DMS53 treated with DMSO at 0.1 percent for 48 hours (cell line): ENCODE data around the gene DYNC1H1.
"Not testable (repeated sequence)": the region's sequence is repeated elsewhere in the genome, so short reads cannot be mapped to it uniquely, and the experiment has no call there.

Source experiments
- DNase-seq: peaks from one replicate; lab custom pipeline; 2025; ENCODE audit not compliant: unreplicated experiment; lab: John Stamatoyannopoulos, UW

Gene DYNC1H1

DNA sequence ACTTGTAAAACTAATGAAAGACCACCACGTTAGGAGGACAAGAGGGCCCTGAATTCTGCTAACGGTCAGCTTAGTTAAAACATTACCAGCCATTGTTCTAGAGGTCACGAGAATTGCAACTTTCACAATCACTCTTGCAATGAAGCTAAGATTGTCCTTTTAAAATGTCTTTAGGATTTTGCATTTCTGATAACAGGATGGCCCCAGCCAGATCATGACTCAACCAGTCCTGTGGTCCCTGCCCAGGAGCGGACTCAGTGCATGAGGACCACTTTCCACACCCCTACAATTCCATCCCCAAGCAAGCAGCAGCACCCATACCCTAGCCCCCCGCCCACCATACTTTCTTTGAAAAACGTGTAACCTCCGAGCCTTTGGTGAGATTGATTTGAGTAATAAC lies 93.8 kb downstream of the DYNC1H1 start:
- DNase-seq: no peak

DNA sequence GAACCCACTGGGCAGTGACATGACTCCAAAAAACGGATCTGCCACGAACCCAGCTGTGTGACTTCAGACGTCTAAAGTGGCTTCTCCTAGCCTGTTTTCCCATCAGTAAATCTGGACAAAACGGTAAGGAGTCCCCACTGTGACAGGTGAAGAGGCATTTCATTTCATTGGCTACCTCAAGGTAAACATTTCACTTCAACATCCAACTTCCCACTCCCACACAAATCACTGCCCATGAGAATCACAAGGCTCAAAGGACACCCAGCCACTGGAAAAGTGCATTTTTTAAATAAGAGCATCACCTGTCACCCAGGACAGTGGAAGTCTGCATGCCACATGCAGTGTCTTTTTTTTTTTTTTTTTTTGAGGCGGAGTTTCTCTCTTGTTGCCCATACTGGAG lies 94.6 kb downstream of the DYNC1H1 start:
- no peak for DNase-seq

DNA sequence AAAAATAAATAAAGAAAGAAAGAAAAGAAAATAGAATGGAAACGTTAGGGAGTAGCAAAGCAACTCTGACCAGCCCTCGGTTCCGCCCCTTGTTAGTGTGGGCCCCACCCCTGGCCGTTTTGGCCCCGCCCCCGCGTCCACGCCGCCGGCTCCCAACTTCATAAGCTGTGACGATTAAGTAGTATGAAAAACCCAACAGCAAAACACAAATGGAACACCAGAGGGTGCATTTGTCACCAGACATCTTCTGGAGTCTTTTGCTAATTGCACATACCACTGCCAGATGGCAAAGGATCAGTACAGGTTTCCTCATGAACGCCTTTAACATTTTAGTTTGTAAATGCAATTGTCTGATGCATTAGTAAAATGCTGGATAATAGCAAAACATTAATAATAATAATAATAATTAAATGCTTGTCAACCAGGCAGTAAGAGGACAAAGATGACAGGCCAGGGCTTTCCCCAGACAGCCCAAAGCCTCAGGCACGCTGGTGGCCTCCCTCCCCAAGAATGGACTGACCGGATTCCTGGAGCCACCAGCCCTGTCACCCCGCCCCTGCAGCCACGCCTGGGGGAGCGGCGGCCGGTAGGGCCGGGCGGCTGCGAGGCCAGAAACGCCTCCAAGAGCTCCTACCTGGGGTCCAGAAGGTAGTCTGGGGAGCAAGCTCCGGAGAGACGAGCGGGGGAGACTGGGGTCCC lies 98.9 kb downstream of the DYNC1H1 start:
- peak; percentile 48 for DNase-seq

DNA sequence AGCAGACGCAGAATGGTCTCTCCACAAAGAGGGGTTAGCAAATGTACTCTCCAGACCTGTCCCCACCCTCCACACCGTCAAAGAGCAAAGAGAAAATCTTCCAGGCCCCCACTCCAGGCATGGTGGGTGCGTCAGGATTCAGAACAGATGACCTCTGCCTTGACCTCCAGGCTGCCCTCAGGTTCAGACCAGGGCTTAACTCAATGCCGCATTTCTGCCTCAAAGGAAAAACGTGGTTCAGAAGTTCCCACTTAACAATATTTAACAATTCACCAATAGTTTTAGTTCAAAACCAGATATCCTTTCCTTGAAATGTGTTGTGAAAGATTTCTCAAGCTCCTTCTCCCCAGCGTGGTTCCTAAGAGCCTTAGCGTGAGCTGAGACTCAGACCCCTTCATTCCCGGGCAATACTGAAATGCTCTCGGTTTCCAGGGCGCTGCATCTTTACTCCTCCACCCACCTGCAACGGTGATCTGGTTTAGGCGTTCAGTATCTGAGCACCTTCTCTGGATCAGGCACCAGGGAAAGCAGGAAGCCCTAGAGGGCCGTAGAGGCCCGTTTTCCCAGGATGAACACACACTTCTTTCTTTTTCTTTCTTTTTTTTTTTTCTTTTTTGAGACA lies 99.5 kb downstream of the DYNC1H1 start:
- DNase-seq: no peak

DNA sequence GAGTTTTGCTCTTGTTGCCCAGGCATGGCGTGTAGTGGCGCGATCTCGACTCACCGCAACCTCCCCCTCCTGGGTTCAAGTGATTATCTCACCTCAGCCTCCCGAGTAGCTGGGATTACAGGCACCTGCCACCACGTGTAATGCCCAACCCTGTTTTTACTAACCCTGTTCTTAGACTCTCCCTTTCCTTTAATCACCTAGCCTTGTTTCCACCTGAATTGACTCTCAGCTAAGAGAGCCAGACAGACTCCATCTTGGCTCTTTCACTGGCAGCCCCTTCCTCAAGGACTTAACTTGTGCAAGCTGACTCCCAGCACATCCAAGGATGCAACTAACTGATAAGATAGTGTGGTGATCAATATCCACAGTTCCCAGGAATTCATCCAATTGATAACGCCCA lies 100.2 kb downstream of the DYNC1H1 start:
- DNase-seq: not testable (repeated sequence)

DNA sequence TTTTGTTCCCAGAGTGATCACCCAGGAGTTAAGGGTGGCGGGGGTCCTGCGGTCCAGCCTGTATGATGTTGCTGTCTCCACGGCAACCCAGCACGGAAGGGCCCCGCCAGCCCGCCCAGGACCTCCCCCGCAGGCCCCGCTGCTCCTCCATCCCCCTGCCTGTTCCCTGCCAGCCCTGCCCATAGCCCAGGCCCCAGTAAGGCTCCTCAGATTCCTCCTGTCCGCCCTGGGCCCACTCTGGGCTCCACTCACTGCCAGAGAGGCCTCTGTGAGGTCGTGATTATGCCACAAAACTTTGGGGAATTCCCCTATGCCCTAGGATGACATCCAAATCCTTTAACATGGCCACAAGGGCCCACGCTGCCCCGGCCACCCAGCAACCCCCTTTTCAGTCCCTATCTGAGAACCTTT lies 101.7 kb downstream of the DYNC1H1 start:
- DNase-seq: no peak

DNA sequence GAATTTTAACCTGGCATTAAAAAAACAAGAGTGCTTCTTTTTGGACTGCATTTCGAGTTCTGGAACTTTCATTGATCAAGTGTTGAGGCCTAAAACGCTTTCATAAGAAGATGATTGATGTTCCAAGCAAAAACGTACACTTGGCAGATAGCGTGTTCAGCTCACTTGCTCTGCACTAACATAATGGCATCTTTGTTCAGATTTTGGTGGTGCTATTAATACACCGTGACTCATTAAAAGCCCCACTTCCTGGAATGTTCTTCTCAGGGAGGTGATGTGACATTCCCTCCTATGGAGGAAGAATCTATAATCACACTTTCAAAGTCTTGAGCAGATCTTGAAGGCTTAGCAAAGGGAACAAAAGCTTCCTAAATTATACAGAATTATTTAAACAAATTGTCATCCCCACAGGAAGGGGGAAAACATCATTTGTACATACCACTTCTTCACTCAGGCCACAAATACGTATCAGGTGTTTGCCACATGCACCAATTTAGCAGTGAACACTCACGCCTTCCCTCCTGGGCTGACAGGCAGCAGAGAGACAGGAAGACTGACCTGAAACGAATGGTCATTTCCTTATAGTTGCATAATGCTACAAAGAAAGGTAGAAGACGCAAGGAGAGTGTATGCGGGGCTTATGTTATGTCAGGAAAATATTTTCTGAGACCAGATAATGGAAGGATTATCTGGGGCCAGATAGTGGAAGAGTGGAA lies 107.1 kb downstream of the DYNC1H1 start:
- no peak for DNase-seq

DNA sequence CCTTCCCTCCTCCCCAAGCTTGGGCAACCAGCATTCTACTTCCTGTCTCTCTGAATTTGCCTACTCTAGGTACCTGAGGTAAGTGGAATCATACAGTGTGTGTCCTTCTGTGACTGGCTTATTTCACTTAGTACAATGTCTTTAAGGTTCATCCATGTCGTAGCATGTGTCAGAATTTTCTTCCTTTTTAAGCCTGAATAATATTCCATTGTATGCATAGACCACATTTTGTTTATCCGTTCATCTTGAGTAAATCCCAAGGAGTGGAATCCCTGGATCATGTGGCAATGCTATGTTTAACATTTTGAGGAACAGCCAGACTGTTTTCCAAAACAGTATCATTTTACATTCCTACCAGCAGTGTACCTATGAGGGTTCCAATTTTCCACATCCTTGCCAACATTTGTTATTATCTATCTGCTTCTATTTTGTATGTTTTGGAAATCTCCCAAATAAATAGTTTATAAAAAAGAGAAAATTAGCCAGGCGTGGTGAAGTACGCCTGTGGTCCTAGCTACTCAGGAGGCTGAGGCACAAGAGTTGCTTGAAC lies 110.1 kb downstream of the DYNC1H1 start:
- no peak for DNase-seq

DNA sequence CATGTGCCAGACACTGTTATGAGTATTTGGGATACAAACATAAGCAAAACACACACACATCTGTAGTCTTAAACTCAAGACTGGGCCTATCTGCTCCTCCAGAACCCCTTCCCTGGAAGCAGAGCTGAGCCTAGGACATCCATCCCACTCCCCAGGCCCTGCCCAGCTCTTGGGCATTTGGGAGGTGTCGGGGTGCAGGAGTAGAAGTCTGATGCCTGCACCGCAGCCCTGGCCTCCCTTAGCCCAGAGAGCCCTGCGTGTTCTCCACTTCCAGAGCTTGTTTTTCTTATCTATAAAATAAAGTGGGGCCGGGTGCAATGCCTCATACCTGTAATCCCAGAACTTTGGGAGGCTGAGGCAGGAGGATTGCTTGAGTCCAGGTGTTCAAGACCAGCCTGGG lies 110.8 kb downstream of the DYNC1H1 start:
- DNase-seq: no peak

DNA sequence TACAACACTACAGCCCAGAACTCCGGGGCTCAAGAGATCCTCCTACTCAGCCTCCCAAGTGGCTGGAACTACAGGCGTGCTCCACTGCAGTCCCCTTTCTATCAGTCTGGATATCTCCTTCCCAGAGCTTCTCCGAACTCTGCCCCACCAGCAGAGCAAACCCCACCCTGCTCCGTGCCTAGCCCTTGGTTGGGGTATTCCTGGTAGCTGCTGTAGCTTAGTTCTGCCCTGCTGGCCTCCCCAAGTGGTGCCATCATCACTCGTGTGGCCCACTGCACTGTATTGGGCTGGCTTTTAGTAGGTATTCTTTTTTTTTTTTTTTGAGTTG lies 113.0 kb downstream of the DYNC1H1 start:
- no peak for DNase-seq

DNA sequence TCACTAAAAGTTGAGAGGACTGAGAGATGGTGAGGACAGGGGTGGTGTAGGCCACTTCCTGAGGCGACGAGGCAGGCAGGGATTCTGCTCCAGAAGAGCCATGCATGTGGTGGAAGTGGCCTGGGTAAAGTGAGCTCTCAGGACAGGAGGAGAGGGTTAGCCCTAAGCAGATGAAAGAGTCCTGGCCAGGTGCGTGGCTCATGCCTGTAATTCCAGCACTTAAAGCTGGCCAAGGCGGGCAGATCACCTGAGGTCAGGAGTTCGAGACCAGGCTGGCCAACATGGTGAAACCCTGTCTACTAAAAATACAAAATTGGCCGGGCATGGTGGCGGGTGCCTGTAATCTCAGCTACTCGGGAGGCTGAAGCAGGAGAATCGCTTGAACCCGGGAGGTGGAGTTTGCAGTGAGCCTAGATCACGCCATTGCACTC lies 114.0 kb downstream of the DYNC1H1 start:
- DNase-seq: not testable (repeated sequence)

DNA sequence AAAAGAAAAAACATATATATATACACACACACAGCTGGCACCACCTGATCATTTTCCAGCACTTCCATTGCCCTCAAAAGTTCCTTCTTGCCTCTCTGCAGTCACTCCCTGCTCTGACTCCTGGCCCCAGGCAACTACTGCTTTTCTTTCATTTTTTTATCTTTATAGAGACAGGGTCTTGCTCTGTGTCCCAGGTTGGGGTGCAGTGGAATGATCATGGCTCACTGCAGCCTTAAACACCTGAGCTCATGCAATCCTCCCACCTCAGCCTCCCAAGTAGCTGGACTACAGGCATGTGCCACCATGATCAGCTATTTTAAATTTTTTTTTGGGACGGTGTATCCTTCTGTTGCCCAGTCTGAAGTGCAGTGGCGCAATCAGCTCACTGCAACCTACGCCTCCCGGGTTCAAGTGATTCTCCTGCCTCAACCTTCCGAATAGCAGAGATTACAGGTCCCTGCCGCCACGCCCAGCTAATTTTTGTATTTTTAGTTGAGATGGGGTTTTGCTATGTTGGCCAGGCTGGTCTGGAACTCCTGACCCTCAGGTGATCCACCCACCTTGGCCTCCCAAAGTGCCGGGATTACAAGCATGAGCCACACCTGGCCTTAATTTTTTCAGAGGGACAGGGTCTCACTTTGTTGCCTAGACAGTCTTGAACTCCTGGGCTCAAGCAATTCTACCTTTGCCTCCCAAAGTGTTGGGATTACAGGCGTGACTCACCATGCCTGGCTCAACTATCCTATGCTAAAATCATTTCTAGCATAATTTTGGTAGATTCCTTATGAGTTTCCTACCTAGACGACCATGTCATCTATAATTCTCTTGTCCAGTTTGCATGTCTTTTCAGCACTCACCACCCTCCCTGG lies 114.7 kb downstream of the DYNC1H1 start:
- DNase-seq: no peak

DNA sequence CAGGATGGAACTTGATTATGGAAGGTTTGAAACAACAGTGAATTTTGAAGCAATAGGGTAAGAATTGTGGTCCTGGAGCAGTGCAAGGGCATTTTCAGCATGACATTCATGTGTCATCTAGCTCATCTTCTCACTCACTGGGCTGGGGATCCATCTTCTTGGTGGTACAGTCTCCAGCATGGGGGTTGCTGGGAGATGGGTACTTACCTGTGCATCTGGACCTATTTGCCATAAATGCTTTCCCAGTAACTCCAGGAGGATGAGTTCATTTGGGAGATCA lies 115.3 kb downstream of the DYNC1H1 start:
- no peak for DNase-seq

DNA sequence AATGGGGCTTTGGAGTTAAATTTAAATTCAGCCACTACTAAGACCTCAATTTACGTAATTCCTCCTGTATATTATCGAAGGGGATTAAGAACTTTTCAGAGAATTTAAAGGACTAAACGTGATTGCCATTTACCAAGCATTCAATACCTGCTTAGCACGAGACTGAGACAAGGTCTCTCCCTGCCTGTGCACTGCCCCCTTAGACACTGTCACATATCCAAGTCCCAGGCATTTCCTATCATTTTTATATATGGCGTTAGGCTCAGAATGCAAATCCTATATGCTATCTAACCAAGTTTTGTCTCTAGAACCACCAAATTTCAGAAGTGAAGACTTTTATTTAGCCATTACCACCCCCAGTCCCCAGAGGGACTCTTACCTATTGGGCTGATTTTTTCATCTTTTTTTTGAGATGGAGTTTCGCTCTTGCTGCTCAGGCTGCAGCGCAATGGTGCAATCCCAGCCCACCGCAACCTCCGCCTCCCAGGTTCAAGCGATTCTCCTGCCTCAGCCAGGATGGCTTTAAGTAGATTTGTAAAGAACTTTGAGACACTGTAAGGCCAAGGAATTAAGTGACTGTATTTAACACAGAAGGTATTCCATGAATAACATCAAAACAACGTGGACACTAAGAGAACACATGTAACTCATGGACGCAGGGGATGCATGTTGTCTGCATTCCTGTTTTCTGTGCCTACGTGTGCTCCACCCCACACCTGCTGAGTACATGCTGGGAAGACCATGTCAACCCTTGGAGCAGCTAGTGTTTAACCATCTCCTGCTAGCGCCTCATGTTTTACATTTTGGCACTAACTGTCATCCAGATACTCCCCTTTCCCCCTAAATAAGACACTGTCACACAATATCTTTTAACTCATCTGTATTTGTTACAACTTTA lies 116.1 kb downstream of the DYNC1H1 start:
- DNase-seq: no peak

DNA sequence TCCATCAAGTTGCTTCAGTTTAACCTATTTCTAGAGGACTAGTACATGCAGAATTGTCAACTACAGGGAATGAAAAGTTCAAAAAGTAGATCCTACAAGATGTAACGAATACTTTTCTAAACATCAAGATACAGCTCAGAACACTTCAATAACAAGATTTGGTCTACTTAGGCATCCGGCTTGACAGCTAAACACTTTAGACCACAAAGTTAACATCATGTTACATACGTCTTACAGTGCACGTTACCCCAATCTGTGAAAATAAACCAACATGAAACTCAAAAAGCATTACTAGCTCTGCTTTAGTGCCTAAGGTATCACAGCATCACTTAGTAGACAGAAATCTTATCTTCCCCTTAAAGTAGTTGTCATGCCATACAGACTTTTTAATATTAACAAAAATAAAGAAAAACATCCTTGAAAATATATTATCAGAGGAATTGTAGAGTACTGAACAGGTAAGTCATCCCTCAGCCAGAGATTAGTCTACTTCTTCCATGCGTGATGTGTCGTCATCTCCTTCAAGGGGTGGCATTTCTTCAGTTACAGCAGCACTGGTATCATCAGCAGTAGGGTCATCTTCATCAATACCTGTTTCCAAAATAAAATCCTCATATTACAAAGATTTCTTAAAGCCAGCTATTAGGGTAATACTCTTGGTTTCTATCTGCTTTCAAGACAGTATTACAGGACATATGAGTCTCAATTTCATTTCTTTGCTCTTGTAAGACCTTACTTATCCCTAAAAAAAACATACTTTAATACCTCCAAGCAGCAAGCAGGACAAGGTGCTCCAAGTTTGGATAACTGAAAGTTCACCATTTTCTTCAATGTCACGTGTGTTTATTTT lies 117.1 kb downstream of the DYNC1H1 start:
- no peak for DNase-seq

DNA sequence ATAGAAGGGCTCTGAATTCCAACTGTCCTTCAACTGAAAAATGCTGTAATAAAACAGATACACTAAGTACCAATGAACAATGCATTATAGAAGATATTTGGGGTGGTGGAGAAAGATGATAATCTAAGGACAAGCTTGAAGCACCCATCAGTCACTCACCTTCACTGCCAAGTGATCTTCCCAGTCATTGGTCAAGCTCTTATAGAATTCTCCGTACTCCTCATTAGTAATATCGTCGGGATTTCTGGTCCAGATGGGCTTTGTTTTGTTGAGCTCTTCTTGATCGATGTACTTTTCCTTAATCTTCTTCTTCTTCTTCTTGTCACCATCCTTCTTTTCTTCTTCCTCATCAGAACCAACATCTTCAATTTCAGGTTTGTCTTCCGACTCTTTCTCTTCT lies 120.1 kb downstream of the DYNC1H1 start:
- not testable (repeated sequence) for DNase-seq

DNA sequence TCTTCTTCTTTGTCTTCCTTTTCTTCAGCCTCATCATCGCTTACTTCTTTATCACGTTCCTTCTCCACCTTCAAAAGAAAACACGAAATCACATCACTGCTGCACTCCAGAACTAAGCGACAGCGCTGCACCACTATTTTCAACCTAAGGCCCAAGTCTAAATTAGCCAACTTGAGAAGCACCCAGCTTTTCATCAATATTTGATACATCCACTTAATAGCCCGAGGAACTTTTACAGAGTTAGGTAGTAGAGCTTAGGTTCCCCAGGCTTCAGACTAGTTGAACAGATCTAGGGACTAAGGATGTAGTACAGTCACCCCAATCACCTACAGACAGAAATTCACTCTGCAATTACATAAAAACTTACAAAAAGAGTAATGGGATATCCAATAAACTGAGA lies 120.6 kb downstream of the DYNC1H1 start:
- DNase-seq: no peak

DNA sequence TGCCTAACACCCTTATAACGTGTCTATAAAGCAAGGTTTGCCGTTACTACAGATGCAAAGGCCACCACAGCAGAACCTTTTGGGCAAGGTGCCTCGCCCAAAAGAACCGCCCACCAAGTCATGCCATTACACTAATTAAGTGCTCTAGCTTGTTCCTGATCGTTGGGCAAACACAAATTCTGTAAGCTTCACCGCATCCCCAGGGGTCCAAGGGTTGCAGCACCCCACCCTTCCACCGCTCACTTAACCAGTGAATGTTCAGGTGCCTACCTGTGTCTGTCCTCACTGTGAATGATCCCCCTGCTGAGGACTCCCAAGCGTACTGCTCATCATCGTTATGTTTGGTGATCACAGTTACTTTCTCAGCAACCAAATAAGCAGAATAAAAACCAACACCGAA lies 121.1 kb downstream of the DYNC1H1 start:
- DNase-seq: no peak

DNA sequence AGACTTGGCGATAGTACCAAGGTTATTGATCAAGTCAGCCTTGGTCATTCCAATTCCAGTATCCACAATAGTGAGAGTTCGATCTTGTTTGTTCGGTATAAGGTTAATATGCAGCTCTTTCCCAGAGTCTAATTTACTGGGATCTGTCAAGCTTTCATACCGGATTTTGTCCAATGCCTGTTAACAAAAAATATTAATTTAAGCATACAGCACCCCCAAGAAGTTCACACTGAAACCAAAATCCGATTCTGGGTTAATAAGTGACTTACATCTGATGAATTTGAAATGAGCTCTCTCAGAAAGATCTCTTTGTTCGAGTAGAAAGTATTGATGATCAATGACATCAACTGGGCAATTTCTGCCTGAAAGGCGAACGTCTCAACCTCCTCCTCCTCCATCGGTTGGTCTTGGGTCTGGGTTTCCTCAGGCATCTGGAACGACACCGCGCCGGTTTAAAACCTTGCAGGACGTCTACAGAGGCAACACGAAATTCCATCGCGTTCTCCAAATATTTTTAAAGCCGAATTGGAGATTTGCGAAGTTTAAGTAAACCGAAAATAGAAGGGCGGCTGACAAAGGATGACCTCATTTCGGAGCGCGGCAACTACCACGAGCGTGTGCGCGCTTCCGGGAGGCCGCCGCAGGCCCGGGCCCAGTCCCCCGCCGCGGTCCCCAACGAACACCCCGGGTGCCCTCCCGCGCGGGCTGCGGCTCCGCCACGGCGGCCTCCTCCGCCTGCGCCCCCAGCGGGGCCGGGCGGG lies 121.8 kb downstream of the DYNC1H1 start:
- no peak for DNase-seq
